ENCODE data around the gene KCNAB1. TPM values are rescaled to one million over a fixed set of nuclear protein-coding genes. Genes with fewer than 3 reads are reported as not detected.

KCNAB1 gene
- total RNA-seq, 1 experiment from 2014 or later: not detected

DNA sequence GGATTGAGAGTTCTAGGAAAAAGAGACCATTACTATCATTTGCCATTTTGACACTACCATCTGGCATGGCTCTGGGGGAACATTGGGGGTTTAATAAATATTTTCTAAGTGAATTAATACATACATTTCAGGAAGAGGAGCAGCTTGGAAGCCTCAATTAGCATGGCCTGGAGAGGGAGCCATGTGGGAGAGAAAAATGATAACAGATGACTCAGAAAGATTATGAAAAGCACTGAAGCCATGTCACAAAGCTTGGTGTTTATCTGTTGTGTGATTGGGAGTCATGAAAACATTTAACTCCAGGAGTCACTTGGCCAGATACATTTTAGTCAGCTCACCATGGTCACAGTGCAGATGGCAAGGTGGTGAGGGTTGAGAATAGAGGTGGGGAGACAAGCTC, 313.5 kb downstream of the KCNAB1 start:
- no TSS peak for BruUV-seq (replicated peaks)
- Histone ChIP-seq H3K9me2 (ENCODE audit: insufficient read depth) (no peaks in the 10 kb centered on the region), H3K4me1 (ENCODE audit: control insufficient read depth in 1 of 2, insufficient read depth in 2 of 2, low read length in 2 of 2) (no peaks in the 10 kb centered on the region), H3K79me2 (ENCODE audit: insufficient read depth, low read length) (no peaks in the 10 kb centered on the region), H2AFZ (ENCODE audit: low read depth, low read length, poor library complexity, severe bottlenecking) (no peak overlapping the region), H3K4me3 (replicated peaks in 1 of 2; ENCODE audit: low read depth in 1 of 2, low read length in 2 of 2) (no peak overlapping the region), H3K36me3 (ENCODE audit: control insufficient read depth in 1 of 2, insufficient read depth in 2 of 2, low read length in 2 of 2) (no peaks in the 10 kb centered on the region), H3K27me3 (ENCODE audit: insufficient read depth, low read length) (0 out of 2 replicates have a peak, but pooled peaks cover 7% of the 10 kb centered on the region), H4K20me1 (ENCODE audit: insufficient read depth) (no peaks in the 10 kb centered on the region), H3K9me3 (ENCODE audit: control insufficient read depth in 1 of 2, insufficient read depth in 1 of 2, low read depth in 1 of 2, low read length in 2 of 2) (no peaks in the 10 kb centered on the region), H3K27ac (ENCODE audit: low read depth, low read length) (no peak overlapping the region), H3K4me2 (ENCODE audit: low read length) (no peak overlapping the region), H3K9ac (ENCODE audit: low read length) (no peak overlapping the region)
- DNase-seq (ENCODE audit: low read depth, low spot score) (no peak), ATAC-seq (no peak)
- POLR2A ChIA-PET: no interaction called here
- TF ChIP-seq SP1 (IDR thresholded peaks at IDR 0.05; ENCODE audit: low read depth) (no peak), SIN3A (IDR thresholded peaks at IDR 0.05; ENCODE audit: low read depth) (no peak), JUND (IDR thresholded peaks at IDR 0.05) (no peak), POLR2AphosphoS5 (IDR thresholded peaks at IDR 0.05; ENCODE audit: low read depth, low read length) (no peak), EZH2 (IDR thresholded peaks at IDR 0.05) (no peak)
- TF ChIP-seq, protein P1, sequence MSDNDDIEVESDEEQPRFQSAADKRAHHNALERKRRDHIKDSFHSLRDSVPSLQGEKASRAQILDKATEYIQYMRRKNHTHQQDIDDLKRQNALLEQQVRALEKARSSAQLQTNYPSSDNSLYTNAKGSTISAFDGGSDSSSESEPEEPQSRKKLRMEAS (IDR thresholded peaks at IDR 0.05): no peak
- TF ChIP-seq, protein P2, sequence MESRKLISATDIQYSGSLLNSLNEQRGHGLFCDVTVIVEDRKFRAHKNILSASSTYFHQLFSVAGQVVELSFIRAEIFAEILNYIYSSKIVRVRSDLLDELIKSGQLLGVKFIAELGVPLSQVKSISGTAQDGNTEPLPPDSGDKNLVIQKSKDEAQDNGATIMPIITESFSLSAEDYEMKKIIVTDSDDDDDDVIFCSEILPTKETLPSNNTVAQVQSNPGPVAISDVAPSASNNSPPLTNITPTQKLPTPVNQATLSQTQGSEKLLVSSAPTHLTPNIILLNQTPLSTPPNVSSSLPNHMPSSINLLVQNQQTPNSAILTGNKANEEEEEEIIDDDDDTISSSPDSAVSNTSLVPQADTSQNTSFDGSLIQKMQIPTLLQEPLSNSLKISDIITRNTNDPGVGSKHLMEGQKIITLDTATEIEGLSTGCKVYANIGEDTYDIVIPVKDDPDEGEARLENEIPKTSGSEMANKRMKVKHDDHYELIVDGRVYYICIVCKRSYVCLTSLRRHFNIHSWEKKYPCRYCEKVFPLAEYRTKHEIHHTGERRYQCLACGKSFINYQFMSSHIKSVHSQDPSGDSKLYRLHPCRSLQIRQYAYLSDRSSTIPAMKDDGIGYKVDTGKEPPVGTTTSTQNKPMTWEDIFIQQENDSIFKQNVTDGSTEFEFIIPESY (IDR thresholded peaks at IDR 0.05; ENCODE audit: extremely low read depth, insufficient replicate concordance, low read length): no peak
- TF ChIP-seq, protein P3, sequence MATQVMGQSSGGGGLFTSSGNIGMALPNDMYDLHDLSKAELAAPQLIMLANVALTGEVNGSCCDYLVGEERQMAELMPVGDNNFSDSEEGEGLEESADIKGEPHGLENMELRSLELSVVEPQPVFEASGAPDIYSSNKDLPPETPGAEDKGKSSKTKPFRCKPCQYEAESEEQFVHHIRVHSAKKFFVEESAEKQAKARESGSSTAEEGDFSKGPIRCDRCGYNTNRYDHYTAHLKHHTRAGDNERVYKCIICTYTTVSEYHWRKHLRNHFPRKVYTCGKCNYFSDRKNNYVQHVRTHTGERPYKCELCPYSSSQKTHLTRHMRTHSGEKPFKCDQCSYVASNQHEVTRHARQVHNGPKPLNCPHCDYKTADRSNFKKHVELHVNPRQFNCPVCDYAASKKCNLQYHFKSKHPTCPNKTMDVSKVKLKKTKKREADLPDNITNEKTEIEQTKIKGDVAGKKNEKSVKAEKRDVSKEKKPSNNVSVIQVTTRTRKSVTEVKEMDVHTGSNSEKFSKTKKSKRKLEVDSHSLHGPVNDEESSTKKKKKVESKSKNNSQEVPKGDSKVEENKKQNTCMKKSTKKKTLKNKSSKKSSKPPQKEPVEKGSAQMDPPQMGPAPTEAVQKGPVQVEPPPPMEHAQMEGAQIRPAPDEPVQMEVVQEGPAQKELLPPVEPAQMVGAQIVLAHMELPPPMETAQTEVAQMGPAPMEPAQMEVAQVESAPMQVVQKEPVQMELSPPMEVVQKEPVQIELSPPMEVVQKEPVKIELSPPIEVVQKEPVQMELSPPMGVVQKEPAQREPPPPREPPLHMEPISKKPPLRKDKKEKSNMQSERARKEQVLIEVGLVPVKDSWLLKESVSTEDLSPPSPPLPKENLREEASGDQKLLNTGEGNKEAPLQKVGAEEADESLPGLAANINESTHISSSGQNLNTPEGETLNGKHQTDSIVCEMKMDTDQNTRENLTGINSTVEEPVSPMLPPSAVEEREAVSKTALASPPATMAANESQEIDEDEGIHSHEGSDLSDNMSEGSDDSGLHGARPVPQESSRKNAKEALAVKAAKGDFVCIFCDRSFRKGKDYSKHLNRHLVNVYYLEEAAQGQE (IDR thresholded peaks at IDR 0.05; ENCODE audit: low read depth): no peak
- TF ChIP-seq, protein P4, sequence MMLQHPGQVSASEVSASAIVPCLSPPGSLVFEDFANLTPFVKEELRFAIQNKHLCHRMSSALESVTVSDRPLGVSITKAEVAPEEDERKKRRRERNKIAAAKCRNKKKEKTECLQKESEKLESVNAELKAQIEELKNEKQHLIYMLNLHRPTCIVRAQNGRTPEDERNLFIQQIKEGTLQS (IDR thresholded peaks at IDR 0.05): no peak
- CTCF ChIA-PET: interaction anchor here (1.2 kb wide), 1 partner anchor 16 kb away, joined by 6 read pairs; no protein-coding TSS in a partner anchor
- intact Hi-C loops (cut with micrococcal nuclease): no loop called here
- RAD21 ChIA-PET (ENCODE audit: low non-redundant PET in 1 of 2, low total read pairs in 2 of 2, uncharacterized antibody in 2 of 2, unreplicated experiment in 2 of 2): no interaction called here

Measured in HCT116 (cell line).